GM13976 (cell line): ENCODE data around the gene SHB.

ENCODE experiments used
- DNase-seq: peaks from one replicate; pipeline ENCODE4 v3.0.0; 2012; ENCODE audit warnings: low spot score
- in situ Hi-C: fragments of 300-500 bp; cut with MboI; formaldehyde crosslinking; loops from one replicate; pipeline ENCODE4 v1.12.0; 2022; ENCODE audit warnings: low sequenced_read_pairs, mixed read lengths, inconsistent platforms; ENCODE audit not compliant: unreplicated experiment
- TF ChIP-seq, protein P1 (sequence below): IDR thresholded peaks from 2 replicates; pipeline ENCODE4 v1.5.1; 2012; ENCODE audit warnings: borderline replicate concordance, mild to moderate bottlenecking; ENCODE audit not compliant: insufficient read depth; ENCODE audit errors: extremely low read depth, missing control alignments, control extremely low read depth

The SHB gene

GRCh38 chr9:37917801-37918664 is 151.0 kb downstream of the SHB start:
- in situ Hi-C loops: loop anchor here (10.0 kb wide), 1 partner anchor 247 kb away; no protein-coding TSS in a partner anchor
- TF ChIP-seq, protein P1, sequence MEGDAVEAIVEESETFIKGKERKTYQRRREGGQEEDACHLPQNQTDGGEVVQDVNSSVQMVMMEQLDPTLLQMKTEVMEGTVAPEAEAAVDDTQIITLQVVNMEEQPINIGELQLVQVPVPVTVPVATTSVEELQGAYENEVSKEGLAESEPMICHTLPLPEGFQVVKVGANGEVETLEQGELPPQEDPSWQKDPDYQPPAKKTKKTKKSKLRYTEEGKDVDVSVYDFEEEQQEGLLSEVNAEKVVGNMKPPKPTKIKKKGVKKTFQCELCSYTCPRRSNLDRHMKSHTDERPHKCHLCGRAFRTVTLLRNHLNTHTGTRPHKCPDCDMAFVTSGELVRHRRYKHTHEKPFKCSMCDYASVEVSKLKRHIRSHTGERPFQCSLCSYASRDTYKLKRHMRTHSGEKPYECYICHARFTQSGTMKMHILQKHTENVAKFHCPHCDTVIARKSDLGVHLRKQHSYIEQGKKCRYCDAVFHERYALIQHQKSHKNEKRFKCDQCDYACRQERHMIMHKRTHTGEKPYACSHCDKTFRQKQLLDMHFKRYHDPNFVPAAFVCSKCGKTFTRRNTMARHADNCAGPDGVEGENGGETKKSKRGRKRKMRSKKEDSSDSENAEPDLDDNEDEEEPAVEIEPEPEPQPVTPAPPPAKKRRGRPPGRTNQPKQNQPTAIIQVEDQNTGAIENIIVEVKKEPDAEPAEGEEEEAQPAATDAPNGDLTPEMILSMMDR: no peak
- no peak for DNase-seq

DNA sequence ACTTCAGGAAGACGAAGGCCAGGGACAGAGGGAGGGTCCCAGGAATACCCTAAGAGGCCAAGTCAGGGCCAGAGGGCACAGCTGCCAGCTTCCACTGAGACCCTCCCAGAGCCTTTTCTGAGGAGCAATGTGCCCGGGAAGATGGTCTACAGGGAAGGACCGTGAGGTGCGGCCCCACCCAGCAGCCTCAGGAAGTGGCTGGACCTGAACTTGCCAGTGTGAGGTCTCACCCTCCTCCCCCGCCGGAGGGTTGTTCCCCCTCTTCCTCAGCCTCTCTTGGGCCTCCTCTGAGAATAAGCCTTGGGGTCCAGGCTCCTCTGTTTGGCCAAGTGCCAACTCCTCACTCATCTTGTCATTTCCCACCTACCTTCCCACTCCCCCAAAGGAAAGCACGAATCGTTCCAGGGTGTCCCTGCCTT is 151.7 kb downstream of the SHB start:
- TF ChIP-seq, protein P1: no peak
- no peak for DNase-seq

DNA sequence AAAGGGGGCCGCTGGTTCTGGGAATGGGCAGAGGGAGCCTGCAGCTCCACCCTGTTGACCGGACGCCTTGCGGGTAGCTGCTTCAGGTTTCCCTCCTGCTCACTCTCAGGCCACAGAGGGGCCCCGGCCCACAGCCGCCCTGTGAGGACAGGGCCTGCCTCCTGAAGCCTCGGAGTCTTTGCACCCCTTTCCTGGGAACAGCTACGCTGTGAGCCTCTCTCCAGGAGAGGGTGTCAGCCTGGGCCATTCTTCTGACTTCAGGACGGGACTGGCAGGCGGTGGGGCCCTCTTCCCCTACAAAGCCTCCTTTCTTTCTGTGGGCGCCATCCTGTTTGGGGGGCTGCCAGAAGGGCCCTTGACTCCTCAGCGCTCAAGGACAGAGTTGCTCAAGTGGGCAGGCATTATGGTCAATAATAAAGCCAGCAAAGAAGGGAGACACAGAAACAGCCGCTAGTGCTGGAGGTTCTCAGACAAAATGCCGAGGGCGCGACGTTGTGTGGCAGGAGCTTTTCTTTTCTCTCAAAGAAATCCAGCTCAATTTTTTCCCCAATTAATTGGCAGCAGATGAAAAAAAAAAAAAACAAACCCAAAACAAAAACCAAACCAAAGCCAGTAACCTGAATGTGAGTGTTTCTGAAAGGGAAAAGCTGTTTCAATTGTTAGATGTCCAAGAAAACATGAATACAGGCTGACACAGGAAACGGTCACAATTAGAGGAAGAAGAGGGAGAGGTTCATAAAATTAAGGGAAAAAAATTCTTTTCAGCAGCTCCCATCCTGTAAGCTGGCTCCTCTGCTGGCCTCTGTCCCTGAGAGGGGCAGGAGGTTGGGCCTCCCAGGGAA is 152.3 kb downstream of the SHB start:
- TF ChIP-seq, protein P1: no peak
- in situ Hi-C loops: loop anchor here (10.0 kb wide), 1 partner anchor 248 kb away; no protein-coding TSS in a partner anchor
- no peak for DNase-seq

More for the DNA sequence above, 151.7 kb downstream of the SHB start:
- in situ Hi-C loops: loop anchor here (10.0 kb wide), 1 partner anchor 247 kb away; no protein-coding TSS in a partner anchor

GRCh38 chr9:37915911-37916470 is 153.0 kb downstream of the SHB start:
- in situ Hi-C loops: loop anchor here (10.0 kb wide), 1 partner anchor 249 kb away; no protein-coding TSS in a partner anchor
- TF ChIP-seq, protein P1: no peak
- no peak for DNase-seq

DNA sequence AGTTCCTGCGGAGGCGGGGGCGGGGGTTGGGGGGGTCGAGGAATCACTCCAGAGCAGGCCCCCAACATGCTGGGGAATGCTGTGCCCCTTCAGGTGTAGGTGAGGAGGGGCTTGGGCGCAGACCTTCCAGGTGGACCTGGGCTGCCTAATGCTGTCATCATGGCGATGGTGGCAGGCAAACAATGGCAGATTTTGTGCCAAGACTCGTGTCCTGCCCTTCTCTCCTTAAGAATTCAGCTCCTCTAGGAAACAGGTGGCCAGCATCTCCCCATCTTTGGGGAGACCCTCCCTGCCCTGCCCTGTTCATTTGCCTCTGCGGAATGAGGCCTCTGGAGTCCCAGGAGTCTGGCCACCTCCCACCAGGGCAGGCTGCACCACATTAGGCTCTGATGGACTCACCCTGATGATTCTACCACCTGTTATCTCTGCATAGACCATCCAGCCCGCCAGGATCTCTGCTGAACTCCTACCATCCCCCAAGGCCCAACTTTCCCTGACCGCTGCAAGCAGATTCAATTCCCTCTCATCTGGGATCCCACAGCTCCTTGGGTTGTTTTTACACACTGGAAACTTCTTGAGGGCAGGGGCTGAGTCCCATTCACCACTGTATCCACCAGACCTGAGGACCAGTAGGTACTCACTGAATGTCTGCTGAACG is 154.2 kb downstream of the SHB start:
- in situ Hi-C loops: loop anchor here (5.0 to 10.0 kb wide), 2 partner anchors 157 to 250 kb away; no protein-coding TSS in a partner anchor
- TF ChIP-seq, protein P1: no peak
- DNase-seq: no peak
